ENCODE results near the gene SYT6. TPM values are rescaled to one million over a fixed set of nuclear protein-coding genes. Genes with fewer than 3 reads are reported as not detected.

The SYT6 gene
- total RNA-seq, 1 donor from 2014 or later, result 7.3 TPM

DNA sequence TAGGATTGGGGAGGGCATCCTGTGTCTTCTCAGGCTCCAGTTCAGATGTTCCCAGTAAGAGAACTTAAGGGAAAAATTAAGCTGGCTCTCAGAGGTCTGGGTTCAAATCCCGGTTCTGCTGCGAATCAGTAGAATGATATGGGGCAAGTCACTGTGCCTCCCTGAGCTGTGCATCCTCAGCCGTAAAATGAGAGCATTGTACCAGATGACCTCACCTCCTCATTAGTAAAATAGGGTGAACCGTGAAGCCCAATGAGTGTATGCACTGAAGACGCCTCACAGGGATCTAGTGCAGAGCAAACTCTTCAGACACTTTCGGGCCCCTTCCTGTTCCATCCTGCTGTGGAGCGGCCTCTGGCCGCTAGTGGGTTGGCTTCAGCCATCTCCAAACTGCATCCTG, 36.0 kb downstream of the SYT6 start:
- no peak for DNase-seq

- DNase-seq, result no peak
These were observed 37.6 kb downstream of the SYT6 start for GRCh38 chr1:114116086-114116485.

DNA sequence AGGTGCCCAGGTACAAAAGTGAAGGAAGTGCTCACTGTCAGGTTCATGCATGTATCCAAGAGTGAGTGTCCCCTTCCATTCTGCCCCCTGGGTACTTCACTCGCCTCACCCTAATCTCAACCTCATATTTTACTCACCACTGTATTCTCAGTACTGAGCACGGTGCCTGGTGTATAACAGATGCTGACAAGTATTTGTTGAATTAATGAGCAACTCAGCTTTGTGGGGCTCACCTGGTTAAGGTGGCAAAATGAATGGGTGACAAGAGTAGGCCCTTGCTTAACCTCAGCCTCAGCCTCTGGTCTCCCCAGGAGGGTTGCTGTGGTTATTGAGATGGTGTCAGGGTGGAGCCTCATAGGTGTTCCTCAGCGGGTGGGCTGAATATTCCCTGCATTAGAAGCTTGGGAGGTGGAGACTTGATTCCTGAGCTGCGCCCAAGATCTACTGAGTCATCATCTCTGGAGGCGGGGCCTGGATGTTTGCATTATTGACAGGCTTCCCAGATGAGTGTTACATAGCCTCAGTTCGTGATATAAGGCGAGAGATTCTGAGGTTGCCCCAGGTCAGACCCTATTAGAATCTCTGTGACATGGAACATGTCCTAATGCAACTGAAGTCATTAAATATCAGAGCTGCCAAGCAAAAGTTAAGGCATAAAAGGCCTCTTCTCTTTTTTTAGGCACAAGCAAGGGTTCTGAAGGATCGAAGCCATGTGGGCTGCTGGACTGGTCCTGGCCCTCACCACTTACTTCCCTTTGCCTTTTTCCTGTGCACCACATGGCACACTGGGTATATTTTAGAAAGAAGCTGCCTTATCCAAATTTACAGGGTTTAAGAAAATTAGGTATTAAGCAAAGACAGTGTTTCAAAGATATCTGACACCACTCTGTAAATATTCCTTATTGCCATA, 39.2 kb downstream of the SYT6 start:
- DNase-seq, result no peak

DNA sequence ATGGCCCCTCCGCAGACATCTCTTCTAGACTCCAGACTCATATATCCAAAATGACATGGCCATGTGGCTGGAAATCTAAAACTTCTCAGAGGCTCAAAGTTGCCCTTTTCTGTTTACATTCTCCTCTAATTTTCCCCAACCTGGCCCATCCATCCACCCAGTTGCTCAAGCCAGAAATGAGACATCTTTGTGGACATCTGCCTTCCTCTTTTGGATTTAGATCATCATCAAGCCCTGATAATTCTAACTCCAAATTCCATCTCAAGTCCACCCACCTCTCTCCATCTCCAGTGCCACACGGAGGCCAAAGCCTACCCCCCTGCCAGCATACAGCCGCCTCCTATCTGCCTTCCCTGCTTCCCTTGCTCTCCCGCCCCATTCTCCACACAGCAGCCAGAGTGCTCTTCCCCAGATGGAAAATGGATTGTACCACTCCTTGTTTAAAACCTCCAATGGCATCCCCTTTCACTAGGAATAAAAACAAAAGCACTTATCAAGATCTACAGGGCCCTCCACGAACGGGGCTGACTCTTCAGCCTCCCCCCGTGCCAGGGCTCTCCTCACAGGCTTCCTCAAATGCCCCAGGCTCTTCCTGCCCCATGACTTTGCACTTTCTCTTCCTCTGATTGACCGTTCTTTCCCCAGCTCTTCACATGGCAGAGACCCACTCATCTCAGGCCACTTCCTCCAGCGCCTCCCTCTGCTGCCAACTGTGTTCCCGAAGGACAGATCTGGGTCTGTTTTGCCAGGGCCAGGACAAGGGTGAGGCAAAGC, 40.1 kb downstream of the SYT6 start:
- DNase-seq, result no peak

GRCh38 chr1:114112775-114113174, 40.9 kb downstream of the SYT6 start:
- no peak for DNase-seq

GRCh38 chr1:114111731-114112641, 41.7 kb downstream of the SYT6 start:
- DNase-seq, result no peak

DNA sequence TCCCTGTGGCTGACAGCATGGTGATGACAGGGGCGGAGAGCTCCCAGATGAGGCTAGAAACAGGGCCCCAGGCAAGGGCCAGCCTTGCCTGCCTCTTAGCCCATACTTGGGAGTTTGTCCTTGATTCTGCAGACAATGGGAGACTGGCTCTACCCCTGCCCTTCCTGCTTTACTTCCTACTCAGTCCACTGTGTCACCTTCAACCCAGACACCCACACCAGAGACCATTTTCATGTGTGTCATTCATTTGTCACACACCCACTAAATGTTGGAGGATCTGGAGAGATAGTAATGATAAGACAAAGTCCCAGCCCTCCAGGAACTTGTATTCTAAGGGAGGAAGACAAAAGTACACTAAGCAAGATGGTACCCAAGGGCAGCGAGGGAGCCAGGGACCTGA, 43.7 kb downstream of the SYT6 start:
- no peak for DNase-seq

GRCh38 chr1:114108751-114109255, 44.9 kb downstream of the SYT6 start:
- DNase-seq, result no peak

DNA sequence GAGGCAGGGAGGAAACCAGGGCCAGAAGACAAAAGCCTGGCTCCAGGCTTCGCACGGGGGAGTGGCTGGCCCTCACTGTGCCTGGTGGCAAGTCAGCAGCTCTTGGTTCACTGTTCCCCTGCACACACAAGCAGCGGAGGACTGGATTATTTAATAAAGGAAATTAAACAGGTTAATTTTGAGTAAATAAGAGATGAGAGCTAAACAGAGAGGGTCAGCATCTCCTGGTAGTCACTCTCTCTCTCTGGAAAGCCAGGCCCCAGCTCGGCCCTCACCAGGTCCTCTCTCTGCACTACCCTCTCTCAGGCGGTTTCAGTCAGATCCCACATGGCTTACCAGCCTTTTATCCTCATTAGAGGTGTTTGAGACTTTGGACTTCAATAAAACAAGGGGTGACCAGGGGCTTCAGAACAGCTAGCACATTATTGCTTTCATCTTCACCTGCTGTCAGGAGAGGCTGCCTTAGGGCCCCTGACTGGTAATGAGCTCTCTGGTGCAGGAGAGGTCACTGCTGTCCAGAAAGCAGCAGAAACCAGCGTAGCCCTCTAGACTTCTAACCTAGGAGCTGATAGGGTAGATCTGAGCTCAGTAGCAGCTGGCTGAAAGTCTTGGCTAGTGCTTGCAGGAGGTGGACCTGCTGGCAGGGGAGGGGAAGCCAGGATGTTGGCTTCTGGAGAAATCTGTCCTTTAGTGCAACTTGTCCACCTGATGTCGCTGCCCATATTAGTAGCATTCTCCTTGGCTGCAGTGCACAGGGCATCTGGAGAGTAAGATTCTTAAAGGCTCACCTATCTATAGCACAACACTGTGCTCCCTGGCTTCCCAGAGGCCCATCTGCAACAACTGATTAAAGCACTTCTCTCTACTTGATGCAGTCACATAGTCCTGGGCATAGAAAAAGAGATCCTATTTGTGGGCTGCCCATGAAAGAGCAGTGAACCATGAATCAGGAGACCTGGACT, 45.9 kb downstream of the SYT6 start:
- DNase-seq, result no peak

DNA sequence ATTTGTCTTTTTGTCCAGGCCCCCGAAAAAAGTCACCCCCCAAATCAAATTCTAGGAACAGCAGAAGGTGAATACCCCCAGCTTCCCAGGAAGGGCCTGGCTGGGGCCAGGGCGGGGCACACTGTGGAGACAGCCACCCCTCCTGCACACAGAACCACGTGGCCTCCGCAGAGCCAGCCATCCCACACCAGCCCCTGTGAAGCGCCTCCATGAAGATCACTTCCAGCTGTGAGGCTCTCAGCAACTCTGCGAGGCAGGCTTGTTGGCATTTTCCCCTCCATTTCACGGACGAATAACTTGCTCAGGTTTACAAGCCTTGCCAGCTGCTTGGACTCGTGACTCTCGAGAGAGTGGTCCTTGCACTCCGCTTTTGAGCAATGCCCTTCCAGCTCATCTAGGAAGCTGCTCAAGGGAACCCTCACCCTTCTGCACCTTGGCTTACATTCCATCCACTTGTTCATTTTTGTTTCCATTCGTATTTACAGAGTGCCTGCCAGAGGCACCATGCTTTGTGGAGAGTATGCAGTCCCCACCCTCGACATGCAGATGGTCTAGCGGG, 48.2 kb downstream of the SYT6 start:
- DNase-seq, result no peak

- no peak for DNase-seq
These were observed 48.7 kb downstream of the SYT6 start for GRCh38 chr1:114104949-114105348.

DNA sequence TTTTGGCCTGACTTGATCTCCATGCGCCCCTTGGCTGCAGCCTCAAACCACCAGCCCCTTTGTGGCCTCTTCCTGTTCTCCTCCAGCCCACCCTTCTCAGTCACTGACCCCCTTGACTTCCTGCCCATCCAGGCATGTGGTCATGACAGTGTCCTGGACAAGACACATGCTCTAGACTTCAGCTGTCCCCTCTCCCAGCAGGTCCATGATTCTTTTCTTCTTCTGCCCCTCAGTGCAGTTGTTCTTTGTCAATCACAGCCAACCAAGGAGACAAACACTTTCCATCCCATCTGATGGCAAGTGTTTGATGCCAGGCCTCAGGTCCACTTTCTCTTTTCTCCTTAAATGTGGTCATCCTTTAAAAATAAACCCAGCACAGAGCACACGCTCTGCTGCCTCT, 49.7 kb downstream of the SYT6 start:
- no peak for DNase-seq

- DNase-seq, result no peak
These were observed 51.5 kb downstream of the SYT6 start for GRCh38 chr1:114102136-114102535.

GRCh38 chr1:114100148-114100547, 53.5 kb downstream of the SYT6 start:
- no peak for DNase-seq

GRCh38 chr1:114099268-114099667, 54.4 kb downstream of the SYT6 start:
- DNase-seq, result no peak

GRCh38 chr1:114097109-114097508, 56.6 kb downstream of the SYT6 start:
- DNase-seq, result no peak

GRCh38 chr1:114094675-114095074, 59.0 kb downstream of the SYT6 start:
- DNase-seq, result no peak

DNA sequence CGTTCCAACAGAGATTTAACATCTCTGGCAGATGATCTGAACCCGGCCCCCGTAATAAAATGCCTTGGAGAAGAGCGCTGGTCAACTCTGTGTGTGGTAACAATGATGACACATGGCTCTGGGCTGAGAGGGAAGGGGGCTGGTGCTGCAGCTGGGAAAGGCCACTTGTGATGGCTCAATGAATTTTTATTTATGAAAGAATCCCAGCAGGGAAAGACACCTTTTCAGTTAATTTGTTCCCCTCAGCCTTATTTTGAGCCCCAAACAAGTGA, 59.4 kb downstream of the SYT6 start:
- no peak for DNase-seq

- no peak for DNase-seq
These were observed 59.9 kb downstream of the SYT6 start for GRCh38 chr1:114093624-114094362.

Data from occipital lobe (tissue), 2 donors.